Mesenchymal stem cell (in vitro differentiated cells and primary cell): ENCODE measurements around the gene KCNQ5.

Experiments used
- DNase-seq: peaks from one replicate; pipeline ENCODE4 v3.0.0-alpha.2; 2013
- H2AFZ ChIP-seq: one replicate; pipeline ENCODE4 v1.6.1; 2013; ENCODE audit warnings: low read depth, mild to moderate bottlenecking, control low read depth, inconsistent platforms, low read length, moderate library complexity
- H2AK5ac ChIP-seq: 2 replicates; pipeline ENCODE4 v1.6.1; 2013; ENCODE audit warnings: low read length, moderate library complexity, mild to moderate bottlenecking, inconsistent platforms; ENCODE audit not compliant: severe bottlenecking
- H2BK120ac ChIP-seq: one replicate; pipeline ENCODE4 v1.6.1; 2013; ENCODE audit warnings: low read depth, mild to moderate bottlenecking, inconsistent platforms, low read length, moderate library complexity
- H2BK12ac ChIP-seq, 2 experiments: one replicate each; pipeline ENCODE4 v1.6.1; 2013; ENCODE audit warnings: inconsistent platforms in 2 of 2, low read length in 2 of 2, mild to moderate bottlenecking in 2 of 2, moderate library complexity in 2 of 2, control low read depth in 1 of 2
- H2BK15ac ChIP-seq: one replicate; pipeline ENCODE4 v1.6.1; 2013; ENCODE audit warnings: mild to moderate bottlenecking, low read depth, inconsistent platforms; ENCODE audit not compliant: poor library complexity, severe bottlenecking
- H2BK5ac ChIP-seq: 2 replicates; pipeline ENCODE4 v1.6.1; 2013; ENCODE audit warnings: low read depth, mild to moderate bottlenecking, low read length, control low read depth, inconsistent platforms; ENCODE audit not compliant: poor library complexity, severe bottlenecking
- H3K14ac ChIP-seq, 2 experiments: one replicate each; pipeline ENCODE4 v1.6.1; 2013; ENCODE audit warnings: inconsistent platforms in 2 of 2, low read length in 2 of 2, control low read depth in 1 of 2, mild to moderate bottlenecking in 1 of 2, moderate library complexity in 1 of 2
- H3K18ac ChIP-seq, 2 experiments: one replicate each; pipeline ENCODE4 v1.6.1; 2013; ENCODE audit warnings: inconsistent platforms in 2 of 2, low read length in 2 of 2, control low read depth in 1 of 2, low read depth in 1 of 2, mild to moderate bottlenecking in 1 of 2
- H3K23ac ChIP-seq, 2 experiments: one replicate each; pipeline ENCODE4 v1.6.1; 2013; ENCODE audit warnings: inconsistent platforms in 2 of 2, low read length in 2 of 2, mild to moderate bottlenecking in 2 of 2, moderate library complexity in 2 of 2, control low read depth in 1 of 2
- H3K27ac ChIP-seq: 2 replicates; pipeline ENCODE4 v1.5.1; 2013; ENCODE audit warnings: mild to moderate bottlenecking, moderate library complexity, low read length, control low read depth, inconsistent platforms; ENCODE audit not compliant: poor library complexity, severe bottlenecking
- H3K27me3 ChIP-seq, 2 experiments: 2 replicates each; pipeline versions ENCODE4 v1.6.1 to v1.7.0; 2013; ENCODE audit warnings: low read length in 2 of 2, mild to moderate bottlenecking in 2 of 2, moderate library complexity in 2 of 2, control low read depth in 1 of 2, inconsistent platforms in 1 of 2; ENCODE audit not compliant: control insufficient read depth in 1 of 2, insufficient read depth in 1 of 2
- H3K36me3 ChIP-seq, 2 experiments: 2 replicates each; pipeline versions ENCODE4 v1.6.1 to v1.7.0; 2013; ENCODE audit warnings: low read length in 2 of 2, control low read depth in 1 of 2, inconsistent platforms in 1 of 2, low read depth in 1 of 2, mild to moderate bottlenecking in 1 of 2; ENCODE audit not compliant: insufficient read depth in 2 of 2, control insufficient read depth in 1 of 2
- H3K4ac ChIP-seq, 2 experiments: one replicate each; pipeline ENCODE4 v1.6.1; 2013; ENCODE audit warnings: inconsistent platforms in 2 of 2, low read length in 2 of 2, mild to moderate bottlenecking in 2 of 2, moderate library complexity in 2 of 2, control low read depth in 1 of 2, low read depth in 1 of 2
- H3K4me1 ChIP-seq: 2 replicates; pipeline ENCODE4 v1.6.1; 2013; ENCODE audit warnings: low read depth, low read length, control low read depth; ENCODE audit not compliant: control insufficient read depth, insufficient read depth
- H3K4me2 ChIP-seq: 2 replicates; pipeline ENCODE4 v1.6.1; 2013; ENCODE audit warnings: low read length, mild to moderate bottlenecking, inconsistent platforms; ENCODE audit not compliant: poor library complexity, severe bottlenecking
- H3K4me3 ChIP-seq, 2 experiments: 2 replicates each; pipeline versions ENCODE4 v1.5.1 to v1.7.0; 2013; ENCODE audit warnings: low read length in 2 of 2, mild to moderate bottlenecking in 2 of 2, control low read depth in 1 of 2, low read depth in 1 of 2; ENCODE audit not compliant: insufficient read depth in 1 of 2
- H3K79me1 ChIP-seq: replicated peaks from 2 replicates; pipeline ENCODE4 v1.6.1; 2013; ENCODE audit warnings: mild to moderate bottlenecking, control low read depth, low read length, inconsistent platforms; ENCODE audit not compliant: poor library complexity, severe bottlenecking
- H3K9ac ChIP-seq: 2 replicates; pipeline ENCODE4 v1.7.0; 2013; ENCODE audit warnings: mild to moderate bottlenecking, low read length, moderate library complexity
- H3K9me3 ChIP-seq: 2 replicates; pipeline ENCODE4 v1.7.0; 2013; ENCODE audit warnings: mild to moderate bottlenecking, low read length; ENCODE audit not compliant: control insufficient read depth
- H4K8ac ChIP-seq: one replicate; pipeline ENCODE4 v1.6.1; 2013; ENCODE audit warnings: inconsistent platforms, mild to moderate bottlenecking, low read length, moderate library complexity
- H4K91ac ChIP-seq: one replicate; pipeline ENCODE4 v1.6.1; 2013; ENCODE audit warnings: mild to moderate bottlenecking, low read length, inconsistent platforms
- WGBS: methylation state at CpG from one replicate; pipeline ENCODE4 v1.1.7; 2013; ENCODE audit warnings: mixed read lengths; 5-methylcytosine and 5-hydroxymethylcytosine counted together

The KCNQ5 gene

DNA sequence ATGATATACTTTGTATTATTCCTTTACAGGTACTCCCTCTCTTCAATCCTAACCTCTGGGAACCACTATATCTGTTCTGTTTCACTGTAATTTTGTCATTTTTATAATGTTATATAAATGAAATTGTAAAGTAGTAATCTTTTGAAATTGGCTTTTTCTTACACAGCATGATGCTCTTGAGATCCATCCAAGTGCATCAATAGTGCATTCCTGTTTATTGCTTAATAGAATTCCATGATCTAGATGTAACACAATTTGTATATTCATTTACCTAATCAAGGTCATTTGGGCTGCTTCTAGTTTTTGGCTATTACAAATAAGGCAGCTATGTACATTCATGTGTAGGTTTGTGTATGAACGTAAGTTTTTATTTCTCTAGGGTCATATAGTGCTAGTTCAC is 428.8 kb downstream of the KCNQ5 start:
- Histone ChIP-seq H4K8ac (no peak overlapping the region), H3K4me3 (no peak overlapping the region), H2BK15ac (no peak overlapping the region), H3K4me1 (peaks cover 1% of the 10 kb centered on the region), H3K14ac (no peak overlapping the region), H3K4ac (no peak overlapping the region), H3K18ac (no peak overlapping the region), H2BK120ac (no peak overlapping the region), H3K4me2 (no peak overlapping the region), H3K79me1 (no peaks in the 10 kb centered on the region), H2AFZ (no peak overlapping the region), H3K9ac (no peak overlapping the region), H3K9me3 (no peaks in the 10 kb centered on the region), H3K36me3 (no peaks in the 10 kb centered on the region), H3K27ac (no peak overlapping the region), H4K91ac (no peak overlapping the region), H2BK12ac (no peak overlapping the region), H3K23ac (no peak overlapping the region), H2AK5ac (no peak overlapping the region), H2BK5ac (no peak overlapping the region), H3K27me3 (no peaks in the 10 kb centered on the region)
- DNase-seq: no peak
- WGBS: no CpG with 5 or more reads among the region's 1 CpG

GRCh38 chr6:73051147-73051546 is 429.3 kb downstream of the KCNQ5 start:
- Histone ChIP-seq H2AK5ac (no peak overlapping the region), H4K8ac (no peak overlapping the region), H3K79me1 (no peaks in the 10 kb centered on the region), H3K4me3 (peak overlapping the region in 1 of 2 experiments; percentile 14), H3K36me3 (no peaks in the 10 kb centered on the region), H2BK15ac (no peak overlapping the region), H3K4ac (no peak overlapping the region), H2BK120ac (no peak overlapping the region), H3K9ac (no peak overlapping the region), H3K4me1 (peaks cover 1% of the 10 kb centered on the region), H2AFZ (no peak overlapping the region), H2BK12ac (no peak overlapping the region), H3K27ac (no peak overlapping the region), H3K27me3 (no peaks in the 10 kb centered on the region), H3K23ac (no peak overlapping the region), H3K14ac (peak overlapping the region in 1 of 2 experiments; percentile 63), H3K18ac (no peak overlapping the region), H4K91ac (no peak overlapping the region), H2BK5ac (no peak overlapping the region), H3K9me3 (no peaks in the 10 kb centered on the region), H3K4me2 (no peak overlapping the region)
- WGBS: 94% methylated on average over 5 of the region's 5 CpGs
- DNase-seq: no peak

DNA sequence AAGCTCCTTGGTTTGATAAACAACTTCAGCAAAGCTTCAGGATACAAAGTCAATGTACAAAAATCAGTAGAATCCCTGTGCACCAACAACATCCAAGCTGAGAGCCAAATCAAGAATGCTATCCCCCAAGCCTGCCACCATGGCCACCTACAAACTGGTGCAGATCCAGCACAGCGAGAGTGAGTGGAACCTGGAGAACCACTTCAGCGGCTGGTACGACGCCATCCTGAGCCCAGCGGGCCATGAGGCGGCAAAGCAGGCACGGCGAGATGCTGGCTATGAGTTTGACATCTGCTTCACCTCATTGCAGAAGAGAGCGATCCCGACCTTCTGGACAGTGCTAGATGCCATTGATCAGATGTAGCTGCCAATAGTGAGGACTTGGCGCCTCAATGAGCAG is 433.1 kb downstream of the KCNQ5 start:
- H3K4me3 ChIP-seq: no peak overlapping the region

DNA sequence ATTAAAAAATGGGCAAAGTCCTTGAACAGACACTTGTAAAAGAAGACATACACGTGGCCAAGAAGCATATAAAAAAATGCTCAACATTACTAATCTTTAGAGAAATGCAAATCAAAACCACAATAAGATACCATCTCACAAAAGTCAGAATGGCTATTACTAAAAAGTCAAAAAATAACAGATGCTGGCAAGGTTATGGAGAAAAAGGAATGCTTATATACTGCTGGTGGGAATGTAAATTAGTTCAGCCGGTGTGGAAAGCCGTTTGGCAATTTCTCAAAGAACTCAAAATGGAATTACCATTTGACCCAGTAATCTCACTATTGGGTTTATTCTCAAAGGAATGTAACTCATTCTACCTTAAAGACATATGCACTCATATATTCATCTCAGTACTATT is 436.9 kb downstream of the KCNQ5 start:
- Histone ChIP-seq H2BK12ac (no peak overlapping the region), H2BK120ac (no peak overlapping the region), H3K14ac (no peak overlapping the region), H2BK5ac (no peak overlapping the region), H3K9me3 (no peaks in the 10 kb centered on the region), H2BK15ac (no peak overlapping the region), H2AFZ (no peak overlapping the region), H4K91ac (no peak overlapping the region), H4K8ac (no peak overlapping the region), H3K18ac (no peak overlapping the region), H3K4me1 (no peaks in the 10 kb centered on the region), H3K9ac (no peak overlapping the region), H3K36me3 (no peaks in the 10 kb centered on the region), H3K23ac (no peak overlapping the region), H3K4ac (no peak overlapping the region), H3K27me3 (no peaks in the 10 kb centered on the region), H3K4me3 (no peak overlapping the region), H3K27ac (no peak overlapping the region), H2AK5ac (no peak overlapping the region), H3K79me1 (no peaks in the 10 kb centered on the region), H3K4me2 (no peak overlapping the region)
- no peak for DNase-seq
- WGBS: 90% methylated on average over 3 of the region's 3 CpGs

More for the DNA sequence above, 433.1 kb downstream of the KCNQ5 start:
- Histone ChIP-seq H3K36me3 (no peaks in the 10 kb centered on the region), H3K4ac (no peak overlapping the region), H2BK12ac (no peak overlapping the region), H3K18ac (no peak overlapping the region), H3K79me1 (no peaks in the 10 kb centered on the region), H4K8ac (no peak overlapping the region), H2AK5ac (no peak overlapping the region), H2BK120ac (no peak overlapping the region), H3K23ac (no peak overlapping the region), H3K14ac (no peak overlapping the region), H3K9me3 (no peaks in the 10 kb centered on the region), H2AFZ (no peak overlapping the region), H2BK5ac (no peak overlapping the region), H3K4me1 (peaks cover 1% of the 10 kb centered on the region), H2BK15ac (no peak overlapping the region), H3K27ac (no peak overlapping the region), H3K4me2 (no peak overlapping the region), H3K27me3 (no peaks in the 10 kb centered on the region), H3K9ac (no peak overlapping the region), H4K91ac (no peak overlapping the region)
- 87% methylated on average over 11 of the region's 11 CpGs for WGBS
- DNase-seq: no peak
